GM10248 (cell line): ENCODE data around the gene POMP.

Experiments
- CTCF ChIA-PET: fragments of 300-600 bp; sonication (Branson Sonifier 250); formaldehyde crosslinking; extraction: SDS; loops from one replicate; lab custom pipeline; 2021; ENCODE audit warnings: antibody characterized with exemption; lab: Yijun Ruan, JAX
- POLR2A ChIA-PET: fragments of 350-650 bp; sonication (Branson Sonifier 250); formaldehyde crosslinking; extraction: SDS; loops from one replicate; lab custom pipeline; 2020; ENCODE audit warnings: antibody characterized with exemption; lab: Yijun Ruan, JAX
- DNase-seq: peaks from one replicate; pipeline ENCODE4 v3.0.0; 2012; ENCODE audit errors: extremely low spot score
- TF ChIP-seq, protein P1 (sequence below): IDR thresholded peaks from 2 replicates; pipeline ENCODE4 v1.5.1; 2012; ENCODE audit warnings: mild to moderate bottlenecking, low read depth; ENCODE audit errors: extremely low read depth, missing control alignments, control extremely low read depth

POMP gene

DNA sequence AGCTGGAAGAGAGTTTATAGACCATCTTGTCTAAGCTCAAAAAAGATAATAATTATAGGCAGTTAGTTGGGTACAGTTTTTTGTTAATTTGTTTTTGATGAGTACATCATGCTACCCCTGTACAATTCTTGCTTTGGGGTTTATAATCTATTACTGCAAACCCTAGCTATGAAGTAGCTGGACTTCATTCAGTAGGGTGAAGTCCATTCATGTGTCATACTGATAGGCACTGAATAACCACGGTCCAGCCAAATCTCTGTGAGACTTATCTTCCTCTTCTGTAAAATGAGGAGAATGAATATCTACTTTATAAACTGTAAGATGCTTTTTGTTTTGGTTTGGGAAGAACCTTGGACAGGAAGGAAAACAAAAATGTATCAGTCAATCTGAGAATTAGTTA lies 40.3 kb downstream of the POMP start:
- no peak for DNase-seq
- CTCF ChIA-PET = interaction anchor here (2.8 kb wide), 1 partner anchor 8 kb away, joined by 7 read pairs; no protein-coding TSS in a partner anchor
- POLR2A ChIA-PET = no interaction called here
- TF ChIP-seq, protein P1, sequence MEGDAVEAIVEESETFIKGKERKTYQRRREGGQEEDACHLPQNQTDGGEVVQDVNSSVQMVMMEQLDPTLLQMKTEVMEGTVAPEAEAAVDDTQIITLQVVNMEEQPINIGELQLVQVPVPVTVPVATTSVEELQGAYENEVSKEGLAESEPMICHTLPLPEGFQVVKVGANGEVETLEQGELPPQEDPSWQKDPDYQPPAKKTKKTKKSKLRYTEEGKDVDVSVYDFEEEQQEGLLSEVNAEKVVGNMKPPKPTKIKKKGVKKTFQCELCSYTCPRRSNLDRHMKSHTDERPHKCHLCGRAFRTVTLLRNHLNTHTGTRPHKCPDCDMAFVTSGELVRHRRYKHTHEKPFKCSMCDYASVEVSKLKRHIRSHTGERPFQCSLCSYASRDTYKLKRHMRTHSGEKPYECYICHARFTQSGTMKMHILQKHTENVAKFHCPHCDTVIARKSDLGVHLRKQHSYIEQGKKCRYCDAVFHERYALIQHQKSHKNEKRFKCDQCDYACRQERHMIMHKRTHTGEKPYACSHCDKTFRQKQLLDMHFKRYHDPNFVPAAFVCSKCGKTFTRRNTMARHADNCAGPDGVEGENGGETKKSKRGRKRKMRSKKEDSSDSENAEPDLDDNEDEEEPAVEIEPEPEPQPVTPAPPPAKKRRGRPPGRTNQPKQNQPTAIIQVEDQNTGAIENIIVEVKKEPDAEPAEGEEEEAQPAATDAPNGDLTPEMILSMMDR = no peak

DNA sequence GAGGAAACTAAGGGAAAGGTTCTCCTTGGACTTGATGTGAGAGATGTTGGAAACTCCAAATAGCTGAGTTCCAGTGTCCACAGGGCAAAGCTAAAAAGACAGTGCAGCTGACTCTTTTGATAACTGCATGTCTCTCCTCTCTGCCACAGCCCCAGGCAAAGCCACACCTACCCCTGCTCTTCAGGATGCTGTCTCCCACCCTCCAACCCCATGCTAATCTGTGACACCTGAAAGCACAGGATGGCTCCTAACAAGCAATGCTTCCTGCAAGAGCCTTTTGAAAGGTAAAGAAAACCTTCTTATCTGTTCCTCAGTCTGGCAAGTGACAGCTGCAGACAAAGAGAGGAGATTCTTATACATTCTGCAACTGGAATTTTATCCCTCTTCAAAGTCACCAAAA lies 45.4 kb downstream of the POMP start:
- DNase-seq = no peak
- TF ChIP-seq, protein P1 = no peak
- ChIA-PET CTCF (no interaction called here), POLR2A (no interaction called here)

DNA sequence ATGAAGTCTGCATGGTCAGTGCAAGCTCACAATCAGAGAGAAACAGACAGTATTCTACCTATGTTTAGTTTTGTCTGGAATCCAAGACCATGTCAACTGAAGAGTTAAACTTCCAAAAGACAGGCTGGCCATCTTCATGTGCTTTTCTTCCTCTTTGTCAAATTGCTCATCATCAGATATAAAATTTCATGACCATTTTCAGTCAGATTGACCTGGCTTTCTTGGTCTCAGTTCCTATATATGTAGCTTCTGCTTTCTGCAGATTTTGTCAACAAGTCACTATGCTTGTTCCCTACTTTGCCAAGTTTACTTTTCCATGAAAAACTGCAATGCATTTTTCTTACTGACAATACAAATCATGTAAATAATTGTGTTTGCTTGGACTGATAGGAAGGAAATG lies 46.0 kb downstream of the POMP start:
- POLR2A ChIA-PET = interaction anchor here (0.9 kb wide), 1 partner anchor 46 kb away, joined by 4 read pairs; the partner anchor contains the start of gene POMP
- CTCF ChIA-PET = no interaction called here
- no peak for DNase-seq
- TF ChIP-seq, protein P1 = no peak

DNA sequence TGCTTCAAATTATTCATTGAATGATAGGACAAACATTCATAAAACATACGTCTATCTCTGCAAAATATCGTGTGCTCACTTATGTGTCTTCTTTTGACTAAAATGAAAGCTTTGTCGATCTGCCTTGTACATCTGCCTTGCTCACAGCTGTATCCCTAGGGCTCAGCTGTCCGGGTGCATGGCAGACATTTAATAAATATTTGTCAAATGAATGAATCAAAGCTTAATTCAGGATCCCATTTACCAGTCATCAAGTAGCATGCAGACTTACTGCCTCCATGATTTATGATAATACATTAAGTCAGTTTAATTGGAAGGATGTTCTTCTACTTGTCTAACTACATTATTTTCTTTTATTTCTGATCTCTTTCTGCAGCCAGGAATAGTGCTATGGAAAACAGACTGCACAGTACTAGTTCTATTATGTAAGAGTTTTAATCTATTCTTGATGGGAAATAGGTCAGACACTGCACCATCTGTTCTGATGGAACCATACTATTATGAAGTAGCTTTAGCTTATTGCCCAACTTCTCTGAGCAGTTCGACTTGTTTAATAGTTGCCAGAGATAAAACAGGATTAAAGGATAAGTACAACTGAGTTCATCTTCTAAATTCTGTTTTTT lies 46.6 kb downstream of the POMP start:
- TF ChIP-seq, protein P1 = no peak
- CTCF ChIA-PET = no interaction called here
- POLR2A ChIA-PET = interaction anchor here (0.9 kb wide), 1 partner anchor 47 kb away, joined by 4 read pairs; the partner anchor contains the start of gene POMP
- DNase-seq = no peak

DNA sequence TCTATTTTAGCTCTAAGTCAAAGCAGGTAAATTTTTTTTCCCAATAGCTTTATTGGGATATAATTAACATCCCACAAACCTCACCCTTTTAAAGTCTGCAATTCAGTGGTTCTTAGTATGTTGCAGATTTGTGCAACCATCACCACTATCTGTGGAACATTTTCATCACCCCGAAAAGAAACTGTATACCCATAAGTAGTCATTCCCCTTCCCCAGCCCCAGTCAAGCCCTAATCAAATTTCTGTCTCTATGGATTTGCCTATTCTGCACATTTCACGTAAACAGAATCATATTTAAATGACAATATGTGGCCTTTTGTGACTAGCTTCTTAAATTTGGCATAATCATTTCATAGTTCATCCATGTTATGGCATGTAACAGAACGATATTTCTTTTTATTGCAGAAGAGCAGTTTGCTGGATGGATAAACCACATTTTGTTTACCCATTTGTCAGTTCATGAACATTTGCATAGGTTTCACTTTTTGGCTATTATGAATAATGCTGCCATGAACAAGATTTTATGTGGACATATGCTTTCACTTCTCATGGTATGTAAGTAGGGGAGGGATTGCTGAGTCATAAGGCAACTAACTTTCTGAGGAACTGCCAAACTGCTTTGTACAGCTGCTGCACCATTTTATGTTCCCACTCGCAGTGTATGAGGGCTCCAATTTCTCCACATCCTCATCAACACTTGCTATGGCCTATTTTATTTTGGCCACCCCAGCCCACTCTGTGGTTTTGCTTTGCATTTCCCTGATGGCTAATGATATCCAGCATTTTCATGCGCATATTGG lies 48.9 kb downstream of the POMP start:
- TF ChIP-seq, protein P1 = no peak
- CTCF ChIA-PET = interaction anchor here (0.6 to 0.8 kb wide), 2 partner anchors 14 to 31 kb away, joined by 3 read pairs; no protein-coding TSS in a partner anchor
- POLR2A ChIA-PET = no interaction called here
- peak; percentile 53 for DNase-seq

DNA sequence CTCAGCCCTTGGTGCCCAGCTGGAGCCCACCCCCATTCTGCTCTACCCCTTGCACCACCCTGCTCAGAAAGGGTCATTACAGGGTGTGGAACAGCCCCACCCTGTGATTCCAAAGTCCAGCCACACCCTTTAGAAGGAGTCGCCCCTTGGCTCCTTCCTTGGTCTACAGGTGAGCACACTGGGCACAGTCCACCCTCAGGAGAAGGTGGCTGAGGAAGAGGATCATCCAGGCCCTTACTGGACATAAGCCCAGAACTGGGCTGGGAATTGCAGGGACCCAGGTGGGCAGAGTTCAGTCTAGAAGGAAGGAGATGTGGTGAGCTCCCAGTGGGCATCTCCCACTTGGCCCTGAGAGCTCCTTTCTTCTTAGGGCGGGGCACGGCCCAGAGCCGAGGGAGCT lies 51.2 kb downstream of the POMP start:
- ChIA-PET CTCF (interaction anchor here (1.3 kb wide), 1 partner anchor 8 kb away, joined by 3 read pairs; no protein-coding TSS in a partner anchor), POLR2A (no interaction called here)
- DNase-seq = no peak
- TF ChIP-seq, protein P1 = no peak
